HuH-7 (cell line): ENCODE data around the gene CRACDL.

Source experiments
- DNase-seq: peaks from one replicate; pipeline ENCODE4 v3.0.0; 2011; ENCODE audit warnings: low spot score

The CRACDL gene, protein sequence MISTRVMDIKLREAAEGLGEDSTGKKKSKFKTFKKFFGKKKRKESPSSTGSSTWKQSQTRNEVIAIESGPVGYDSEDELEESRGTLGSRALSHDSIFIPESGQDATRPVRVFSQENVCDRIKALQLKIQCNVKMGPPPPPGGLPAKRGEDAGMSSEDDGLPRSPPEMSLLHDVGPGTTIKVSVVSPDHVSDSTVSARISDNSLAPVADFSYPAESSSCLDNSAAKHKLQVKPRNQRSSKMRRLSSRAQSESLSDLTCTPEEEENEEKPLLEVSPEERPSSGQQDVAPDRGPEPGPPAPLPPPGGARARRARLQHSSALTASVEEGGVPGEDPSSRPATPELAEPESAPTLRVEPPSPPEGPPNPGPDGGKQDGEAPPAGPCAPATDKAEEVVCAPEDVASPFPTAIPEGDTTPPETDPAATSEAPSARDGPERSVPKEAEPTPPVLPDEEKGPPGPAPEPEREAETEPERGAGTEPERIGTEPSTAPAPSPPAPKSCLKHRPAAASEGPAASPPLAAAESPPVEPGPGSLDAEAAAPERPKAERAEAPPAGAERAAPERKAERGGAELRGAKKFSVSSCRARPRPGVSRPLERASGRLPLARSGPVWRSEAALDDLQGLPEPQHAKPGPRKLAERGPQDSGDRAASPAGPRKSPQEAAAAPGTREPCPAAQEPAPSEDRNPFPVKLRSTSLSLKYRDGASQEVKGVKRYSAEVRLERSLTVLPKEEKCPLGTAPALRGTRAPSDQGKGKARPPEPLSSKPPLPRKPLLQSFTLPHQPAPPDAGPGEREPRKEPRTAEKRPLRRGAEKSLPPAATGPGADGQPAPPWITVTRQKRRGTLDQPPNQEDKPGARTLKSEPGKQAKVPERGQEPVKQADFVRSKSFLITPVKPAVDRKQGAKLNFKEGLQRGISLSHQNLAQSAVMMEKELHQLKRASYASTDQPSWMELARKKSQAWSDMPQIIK

DNA sequence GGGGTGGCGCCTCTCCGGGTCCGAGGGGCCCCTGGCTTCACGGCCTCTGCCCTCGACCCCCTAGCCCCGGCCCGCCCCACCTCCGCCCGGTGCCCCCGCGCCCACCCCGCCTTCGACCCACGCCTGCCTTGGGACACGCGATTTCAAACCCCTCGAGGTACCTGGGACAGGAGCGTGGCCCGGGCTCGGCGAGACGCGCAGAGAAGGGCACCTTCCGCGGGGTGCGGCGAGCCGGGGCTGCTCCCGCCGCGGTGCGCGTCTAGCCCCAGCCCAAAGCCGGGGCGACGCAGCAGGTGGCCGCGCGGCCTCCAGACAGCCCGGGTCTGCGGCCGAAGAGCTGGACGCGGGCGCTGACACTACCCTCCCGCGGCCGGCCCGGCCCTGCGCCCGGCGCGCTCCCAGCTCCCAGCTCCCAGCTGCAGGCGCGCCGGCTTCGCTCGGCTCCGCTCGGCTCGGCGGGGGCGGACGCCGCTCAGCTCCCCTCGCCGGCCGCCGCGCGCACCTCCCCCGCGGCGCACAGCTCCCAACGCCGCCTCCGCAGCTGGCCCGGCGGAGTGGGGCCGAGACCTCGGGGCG is at the start of gene CRACDL:
Gene CRACDL, minus strand, starts transcription at position 449 of the 576 bp plus-strand sequence. CDS start 89,425 bp downstream, outside the sequence.
- DNase-seq, result peak; percentile 66

DNA sequence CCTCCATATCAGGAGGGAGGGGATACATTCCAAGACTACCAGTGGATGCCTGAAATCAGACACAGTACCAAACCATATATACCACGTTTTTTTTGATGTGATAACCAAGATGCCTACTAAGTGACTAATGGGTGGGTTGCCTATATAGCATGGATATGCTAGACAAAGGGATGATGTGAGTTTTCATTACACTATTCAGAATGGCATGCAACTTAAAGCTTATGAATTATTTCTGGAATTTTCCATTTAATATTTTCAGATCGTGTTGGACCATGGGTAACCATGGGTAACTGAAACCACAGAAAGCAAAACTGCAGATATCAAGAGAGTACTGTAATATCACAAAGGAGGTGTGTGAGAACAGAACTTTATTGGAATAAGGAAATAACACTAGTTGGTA is 39.6 kb upstream of the CRACDL start:
- DNase-seq, result no peak

DNA sequence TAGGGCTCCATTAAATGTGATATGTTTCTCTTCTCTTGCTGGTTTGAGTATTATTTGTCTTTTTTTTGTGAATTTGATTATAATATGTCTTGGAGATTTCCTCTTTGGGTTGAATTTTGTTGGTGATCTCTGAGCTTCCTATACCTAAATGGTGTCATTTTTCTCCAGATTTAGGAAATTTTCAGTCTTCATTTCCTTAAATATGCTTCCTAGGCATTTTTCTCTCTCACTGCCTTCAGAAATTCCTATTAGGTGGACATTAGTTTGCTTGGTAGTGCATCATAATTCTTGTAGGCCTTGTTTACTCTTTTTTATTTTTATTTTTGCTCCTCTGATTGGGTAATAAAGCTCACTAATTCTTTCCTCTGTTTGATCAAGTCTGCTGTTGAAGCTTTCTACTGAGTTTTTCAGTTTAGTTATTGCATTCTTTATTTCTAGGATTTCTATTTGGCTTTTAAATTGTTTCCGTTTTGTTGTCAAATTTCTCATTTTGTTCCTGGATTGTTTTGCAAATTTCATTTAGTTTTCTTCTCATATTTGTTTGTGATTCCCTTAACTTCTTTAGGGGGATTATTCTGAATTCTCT is 36.6 kb upstream of the CRACDL start:
- DNase-seq, result no peak

DNA sequence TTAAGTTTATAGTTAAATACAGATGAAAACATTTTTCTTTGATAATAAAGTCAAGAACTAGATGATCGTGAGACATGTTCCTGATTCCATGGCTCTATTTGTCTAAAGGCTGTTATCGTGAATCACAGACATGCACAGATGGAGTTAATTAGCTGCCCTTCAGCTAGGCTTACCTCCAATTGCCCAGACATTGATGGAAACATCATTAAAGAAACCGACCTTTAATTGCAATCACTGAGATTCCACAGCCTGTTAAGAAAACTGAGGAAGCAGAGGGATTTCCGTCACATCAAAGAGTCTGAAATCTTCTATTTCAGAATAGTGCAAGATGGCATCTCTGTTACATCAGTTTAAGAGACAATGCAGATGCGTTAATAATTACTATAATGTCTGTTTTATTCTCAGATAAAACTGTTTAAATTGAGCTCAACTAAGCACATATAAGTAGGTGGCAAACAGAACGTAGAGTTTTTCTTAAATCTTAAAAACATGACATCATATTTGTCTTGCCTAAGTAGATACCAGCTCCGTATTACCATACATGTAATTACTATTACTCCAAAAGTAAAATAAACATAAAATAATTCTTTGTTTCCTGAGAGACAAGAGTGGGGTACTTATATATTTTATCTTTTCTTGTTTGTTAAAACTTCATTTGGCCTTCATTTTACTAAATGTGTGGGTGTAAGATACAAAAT is 23.9 kb upstream of the CRACDL start:
- DNase-seq, result no peak

DNA sequence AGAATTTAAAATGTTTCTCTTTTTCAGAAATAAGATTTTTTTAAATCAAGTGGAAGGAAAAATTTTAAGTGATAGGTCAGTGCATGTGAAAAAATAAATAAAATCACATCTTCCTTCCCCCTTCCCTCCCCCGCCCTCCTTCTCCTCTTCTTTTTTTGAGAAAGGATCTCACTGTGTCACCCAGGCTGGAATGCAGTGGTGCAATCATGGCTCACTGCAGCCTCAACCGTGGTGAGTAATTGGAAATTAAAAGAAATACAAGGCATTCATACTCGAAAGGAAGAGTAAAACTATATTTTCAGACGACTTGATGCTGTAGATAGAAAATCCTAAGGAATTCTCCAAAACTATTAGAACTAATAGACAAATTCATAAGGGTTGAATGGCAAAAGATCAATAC is 16.9 kb upstream of the CRACDL start:
- no peak for DNase-seq

DNA sequence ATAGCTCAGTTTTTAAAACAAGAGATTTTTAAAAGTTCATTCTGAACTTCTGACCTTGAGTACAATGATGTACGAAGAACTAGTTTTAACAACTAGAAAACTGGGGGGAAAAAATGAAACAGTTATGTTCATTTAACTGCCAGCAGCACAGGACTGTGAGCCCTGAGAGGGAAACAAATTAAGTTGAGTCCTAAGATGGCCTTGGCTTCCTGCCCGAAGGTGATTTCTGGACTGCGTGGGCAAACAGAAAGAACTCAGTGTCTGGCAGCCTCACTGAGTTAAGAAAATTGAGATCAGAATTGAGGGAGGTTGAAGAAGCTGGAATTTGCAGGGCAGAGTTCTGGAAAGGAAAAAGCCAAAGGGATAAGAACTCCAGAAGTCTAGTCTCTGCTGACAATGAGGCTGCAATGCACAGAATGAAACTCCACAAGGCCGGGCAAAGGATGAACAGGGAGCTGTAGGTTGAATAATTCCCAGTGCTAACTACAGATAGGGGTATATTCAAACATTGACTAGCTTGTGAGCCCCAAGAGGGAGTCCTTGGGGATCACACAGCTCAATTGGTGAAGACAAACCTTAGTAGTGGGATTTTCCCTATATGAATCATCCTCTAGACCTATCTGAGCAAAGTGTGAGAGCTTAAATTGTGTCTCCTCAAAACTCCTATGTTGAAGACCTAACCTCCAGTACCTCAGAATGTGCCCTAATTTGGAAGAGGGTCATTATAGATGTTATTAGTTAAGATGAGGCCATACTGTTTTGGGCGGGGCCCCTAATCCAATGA is 13.1 kb upstream of the CRACDL start:
- no peak for DNase-seq

DNA sequence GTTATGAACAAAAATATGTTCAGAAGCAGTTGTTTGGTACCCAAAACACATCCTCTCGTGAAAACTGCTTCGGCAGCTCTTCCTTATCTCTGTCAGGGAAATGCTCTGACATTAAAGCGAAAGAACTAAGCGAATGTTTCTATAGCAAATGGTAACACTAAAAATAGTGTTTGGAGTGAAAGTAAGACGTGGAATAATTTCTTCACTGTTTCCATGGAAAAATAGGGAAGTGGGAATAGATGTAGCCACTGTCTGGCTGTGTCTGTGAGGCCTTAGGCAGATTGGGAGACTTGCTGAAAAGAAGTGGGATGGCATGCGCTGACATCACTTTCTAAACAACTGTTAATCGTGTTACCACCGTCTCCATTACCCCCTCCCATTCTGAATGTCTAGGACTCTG is 11.5 kb upstream of the CRACDL start:
- DNase-seq, result no peak

DNA sequence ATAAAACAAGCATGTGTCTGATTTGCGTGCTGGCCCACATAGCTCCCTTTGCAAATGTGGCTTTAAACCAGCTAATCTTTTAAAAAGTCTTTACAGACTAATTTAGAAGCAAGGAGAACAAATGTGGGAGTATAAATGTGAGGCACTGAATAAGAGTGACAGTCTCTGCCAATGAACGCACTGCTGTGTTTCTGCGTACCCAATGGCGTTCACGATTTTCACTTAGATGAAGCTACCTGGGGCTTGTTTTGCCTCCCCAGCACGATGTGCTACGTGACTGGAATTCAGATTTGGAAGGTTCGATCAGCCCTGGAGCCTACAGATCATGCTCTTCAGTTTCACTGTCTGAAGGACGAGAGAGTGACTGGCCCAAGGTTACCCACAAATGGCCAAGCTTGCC is 10.8 kb upstream of the CRACDL start:
- DNase-seq, result no peak

DNA sequence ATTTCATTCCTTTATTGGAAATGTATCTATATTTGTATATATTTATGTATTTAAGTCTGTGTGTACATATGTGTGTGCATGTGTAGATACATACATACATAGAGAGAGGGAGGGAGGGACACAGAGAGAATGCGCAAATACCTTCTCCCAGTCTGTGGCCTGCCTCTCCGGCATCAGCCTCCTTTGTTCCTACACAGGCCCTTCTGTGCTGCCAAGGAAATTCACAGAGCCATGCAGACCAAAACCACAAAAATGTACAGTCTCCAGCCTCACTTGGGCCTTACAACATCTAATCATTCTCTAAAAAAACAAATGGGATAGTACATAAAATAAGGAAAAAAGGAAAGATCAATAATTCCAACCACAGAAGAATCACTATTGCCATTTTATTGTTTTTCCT is 8.8 kb upstream of the CRACDL start:
- no peak for DNase-seq

DNA sequence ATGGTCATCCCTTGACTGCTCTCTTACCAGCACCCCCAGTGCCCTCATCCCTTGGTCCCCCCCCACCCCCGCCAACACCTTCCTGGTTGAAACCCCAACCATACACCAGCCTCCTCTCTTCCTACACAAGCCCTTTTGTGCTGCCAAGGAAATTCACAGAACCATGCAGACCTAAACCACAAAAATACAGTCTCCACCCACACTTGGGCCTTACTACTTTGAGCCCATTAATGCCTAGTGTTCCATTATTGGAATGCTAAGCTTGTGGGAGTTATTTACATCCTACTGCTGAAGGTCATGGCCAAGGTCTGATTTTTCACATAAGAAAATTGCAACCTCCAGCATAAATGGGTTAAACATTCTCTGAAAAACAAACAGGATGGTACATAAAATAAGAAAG is 4.1 kb upstream of the CRACDL start:
- DNase-seq, result no peak

DNA sequence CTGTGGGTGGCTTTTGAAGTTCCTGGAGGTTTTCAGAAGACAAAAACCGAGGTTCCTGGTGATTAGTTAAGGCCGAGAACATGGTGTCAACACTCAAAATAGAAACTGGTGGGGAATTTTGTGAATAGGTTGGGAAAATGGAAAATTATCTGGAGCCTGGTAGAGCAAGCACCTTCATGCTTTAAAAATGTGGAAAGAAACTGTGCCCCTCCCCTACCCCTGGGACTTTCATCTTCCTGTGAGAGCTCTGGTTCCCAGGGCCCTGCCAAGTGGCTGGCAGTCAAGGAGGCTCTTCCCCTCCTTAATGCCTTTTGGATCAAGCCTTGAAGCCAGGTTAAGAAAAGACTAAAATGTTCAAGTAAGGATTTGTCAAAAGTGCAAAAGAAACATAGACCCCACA is 1.9 kb upstream of the CRACDL start:
- DNase-seq, result no peak

DNA sequence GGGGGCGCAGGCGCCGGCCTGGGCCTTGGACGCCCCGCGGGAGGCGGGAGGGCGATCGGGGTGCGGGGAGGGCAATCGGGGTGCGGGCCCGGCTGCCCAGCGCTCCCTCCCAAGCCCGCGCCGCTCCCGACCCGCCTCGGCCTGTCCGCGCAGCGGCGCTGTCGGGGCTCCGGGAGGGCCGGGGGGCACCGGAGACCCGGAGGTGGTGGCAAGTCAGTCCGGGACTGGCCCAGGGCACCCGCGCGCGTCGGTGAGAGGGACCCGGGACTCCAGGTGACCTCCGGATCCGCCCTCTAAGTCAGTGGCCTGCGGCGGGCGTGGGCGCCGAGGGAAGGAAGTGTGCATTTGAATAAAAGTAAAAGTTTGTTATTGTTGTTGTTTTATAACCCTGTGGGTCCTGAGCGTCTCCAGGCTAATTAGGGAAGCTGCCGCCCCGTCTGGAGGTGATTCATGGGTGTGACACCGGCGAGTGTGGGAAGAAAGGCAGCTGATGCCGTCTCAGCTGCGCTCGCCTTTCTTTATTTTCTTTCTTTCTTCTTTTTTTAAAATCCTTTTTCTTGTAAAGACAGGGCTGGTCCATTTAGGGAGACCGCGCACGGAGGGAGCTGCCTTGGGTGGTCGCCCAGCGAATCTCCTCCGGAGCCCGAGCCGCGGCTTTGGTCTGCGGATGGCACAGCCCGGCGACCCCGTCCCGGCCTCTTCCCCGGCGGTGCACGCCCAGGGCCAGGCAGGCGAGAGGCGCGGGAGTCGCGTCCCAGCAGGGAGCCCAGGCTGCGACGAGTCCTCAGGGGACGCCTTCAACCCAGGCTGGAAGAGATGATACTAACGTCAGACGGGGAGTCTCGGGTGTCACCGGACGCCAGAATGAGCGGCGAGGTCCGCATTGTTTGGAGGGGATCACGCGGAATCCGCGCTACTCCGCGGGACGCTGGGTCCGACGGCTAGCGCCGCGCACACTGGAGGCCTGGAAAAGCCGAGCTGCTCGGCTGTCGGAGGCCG is 627 bp upstream of the CRACDL start:
- peak; percentile 71 for DNase-seq

DNA sequence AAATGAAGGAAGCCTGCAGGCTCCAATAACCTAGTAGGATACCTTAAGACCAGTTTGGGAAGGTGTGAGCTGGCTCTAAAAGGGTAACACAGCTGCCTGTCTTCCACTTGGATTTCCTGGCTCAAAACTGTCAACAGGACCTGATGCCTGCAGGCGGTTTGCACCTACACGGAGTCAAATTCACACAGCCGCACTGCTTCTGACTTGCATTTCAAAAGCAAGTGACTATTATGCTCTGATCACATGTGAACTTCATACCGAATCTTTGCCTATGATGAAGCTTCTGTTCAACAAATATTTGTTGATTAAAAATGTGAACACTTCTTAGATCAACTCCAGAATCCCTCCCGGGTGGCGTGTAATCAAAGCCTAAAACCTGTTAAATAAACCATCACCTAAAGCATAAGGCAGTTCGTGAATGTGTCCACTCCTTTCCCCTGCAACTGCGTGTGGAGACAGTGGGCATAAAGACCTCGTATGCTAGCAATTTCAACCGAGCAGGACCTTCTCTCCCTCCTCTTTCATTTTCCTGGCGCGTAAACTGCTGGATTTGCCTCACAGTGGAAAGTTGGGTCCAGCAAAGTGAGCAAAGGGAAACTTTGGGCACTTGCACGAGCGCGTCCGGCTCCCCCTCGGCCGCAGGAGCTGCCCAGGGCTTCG is 784 bp downstream of the CRACDL start:
- DNase-seq, result no peak

DNA sequence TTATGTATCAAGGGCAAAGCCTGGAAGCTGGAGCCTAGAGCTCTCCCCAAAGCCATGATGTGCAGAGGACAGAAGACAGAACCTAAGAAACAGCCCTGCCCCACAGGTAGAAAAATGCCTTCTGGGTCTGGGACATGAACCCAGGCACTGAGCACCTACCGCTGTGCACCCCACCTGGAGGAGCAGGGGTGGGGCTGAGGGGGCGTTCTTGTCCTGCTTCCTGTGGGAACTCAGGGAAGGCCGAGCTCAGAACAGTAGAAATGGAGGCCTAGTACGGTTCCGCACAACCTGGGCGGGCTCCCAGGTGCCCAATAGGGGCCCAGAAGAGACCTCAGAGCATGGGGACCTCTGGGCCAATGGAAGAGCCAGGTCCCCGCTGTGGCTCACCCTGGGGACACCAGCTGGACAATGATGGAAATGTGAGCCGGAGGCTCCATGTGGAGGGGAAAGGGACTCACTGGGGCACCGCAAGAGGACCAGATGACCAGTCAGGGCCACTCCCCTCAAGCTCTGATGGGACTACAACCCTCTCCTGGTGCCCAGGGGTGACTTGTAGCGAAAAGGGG is 3.2 kb downstream of the CRACDL start:
- DNase-seq, result no peak

DNA sequence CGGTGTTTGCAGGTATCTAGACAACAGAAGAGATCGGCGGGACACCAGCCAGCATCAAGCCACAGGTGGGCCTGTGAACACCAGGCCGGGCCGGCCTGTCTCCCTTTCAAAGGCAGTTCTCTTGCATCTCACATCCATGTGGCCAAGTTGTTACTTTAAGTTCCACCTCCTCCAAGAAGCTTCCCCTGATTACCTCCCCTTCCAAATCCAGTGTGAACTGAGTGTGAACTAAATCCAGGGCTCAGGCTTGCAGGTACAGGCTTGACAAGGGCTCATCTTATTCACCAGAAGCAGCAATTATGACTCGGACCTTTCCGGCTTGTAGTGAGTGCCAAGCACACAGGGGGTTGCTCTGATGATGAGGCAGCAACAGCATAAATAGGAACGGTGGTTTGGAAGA is 3.9 kb downstream of the CRACDL start:
- no peak for DNase-seq

DNA sequence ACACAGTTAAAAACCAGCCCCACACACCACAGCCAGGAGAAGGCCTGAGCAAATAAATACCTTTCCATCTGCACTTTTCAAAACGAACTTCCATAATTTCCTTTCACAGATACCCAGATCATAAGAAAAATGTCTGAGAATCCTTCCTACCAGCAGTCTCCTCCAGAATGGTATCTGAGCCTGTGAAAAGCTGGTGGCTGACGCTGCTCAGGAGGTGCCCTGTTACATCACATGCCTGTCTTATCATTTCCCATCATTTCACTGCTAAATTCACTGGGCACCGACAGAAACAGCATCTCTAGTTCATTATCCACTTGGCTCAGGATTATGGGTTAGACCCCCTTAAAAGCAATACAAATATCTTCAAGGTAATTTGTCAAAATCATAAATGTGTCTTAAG is 4.4 kb downstream of the CRACDL start:
- DNase-seq, result no peak

DNA sequence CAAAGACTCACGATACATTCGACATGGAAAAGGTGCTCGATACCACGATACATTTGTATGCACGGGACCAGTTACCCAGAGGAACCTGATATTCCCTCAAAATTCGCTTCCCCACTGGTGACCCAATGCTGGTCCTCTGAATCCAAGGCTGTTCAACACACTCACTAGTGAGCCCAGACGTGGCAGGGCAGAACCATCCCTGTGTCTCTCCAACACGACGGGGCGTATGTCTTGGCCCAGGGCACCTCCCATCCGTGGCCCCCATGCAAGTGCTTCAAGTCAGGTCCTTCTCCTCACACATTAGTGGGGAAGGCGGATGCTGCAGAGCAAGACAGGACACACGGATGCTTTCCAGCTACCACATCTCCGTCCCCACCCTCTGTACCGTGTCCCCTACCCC is 6.1 kb downstream of the CRACDL start:
- no peak for DNase-seq

DNA sequence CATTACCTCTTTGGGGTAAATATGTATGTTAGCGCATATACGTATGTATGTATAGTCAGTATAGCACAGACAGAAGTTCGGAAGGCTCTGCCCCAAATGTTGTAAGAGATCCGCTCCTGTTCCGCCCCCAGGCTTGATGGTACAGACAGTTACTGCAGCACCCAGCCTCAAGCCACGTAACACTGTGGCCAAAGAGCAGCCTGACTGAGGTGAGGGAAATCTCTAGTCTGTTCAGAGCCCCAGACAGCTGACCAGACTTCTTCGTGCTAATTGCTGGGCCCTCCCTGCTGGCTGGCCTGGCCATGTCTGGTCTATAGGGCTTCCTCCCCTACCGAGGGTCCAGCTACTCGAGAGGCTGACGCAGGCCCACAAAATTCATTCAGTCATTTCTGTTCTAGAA is 7.8 kb downstream of the CRACDL start:
- DNase-seq, result no peak

DNA sequence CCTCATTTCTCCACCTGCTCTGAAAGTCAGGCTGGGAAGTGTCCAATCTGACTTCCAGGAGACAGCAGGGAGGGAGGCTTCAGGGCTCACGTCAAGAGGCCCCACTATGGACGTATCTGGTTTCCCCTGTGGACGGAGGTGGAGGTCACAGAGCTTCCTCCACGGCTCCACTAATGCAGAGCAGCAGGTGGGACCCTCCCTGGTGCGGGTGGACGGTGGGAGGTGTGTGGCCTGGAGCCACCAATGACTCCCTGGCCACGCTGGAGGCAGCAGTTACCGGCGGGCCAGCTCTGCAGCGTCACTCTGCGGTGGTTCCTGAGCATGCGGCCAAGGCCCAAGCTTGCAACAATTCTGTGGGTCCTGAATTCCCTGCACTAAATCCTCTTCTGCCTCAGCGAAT is 9.0 kb downstream of the CRACDL start:
- no peak for DNase-seq
